ENCODE measurements around the gene LIPC.

Gene LIPC

DNA sequence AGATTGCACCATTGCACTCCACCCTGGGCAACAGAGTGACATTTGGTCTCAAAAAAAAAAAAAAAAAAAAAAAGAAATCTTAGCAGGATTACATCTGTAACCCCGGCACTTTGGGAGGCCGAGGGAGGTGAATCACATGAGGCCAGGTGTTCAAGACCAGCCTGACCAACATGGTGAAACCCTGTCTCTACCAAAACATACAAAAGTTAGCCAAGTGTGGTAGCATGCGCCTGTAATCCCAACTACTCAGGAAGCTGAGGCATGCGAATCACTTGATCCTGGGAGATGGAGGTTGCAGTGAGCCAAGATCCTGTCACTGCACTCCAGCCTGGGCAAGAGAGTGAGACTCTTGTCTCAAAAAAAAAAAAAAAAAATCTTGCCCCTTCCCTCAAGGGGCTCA, 40.4 kb downstream of the LIPC start:
- Histone ChIP-seq H3K4me1 (ENCODE audit: control insufficient read depth, insufficient read depth, low read length) (peaks cover 4% of the 10 kb centered on the region), H3K4me3 (ENCODE audit: low read depth, low read length) (no peak overlapping the region), H3K9ac (ENCODE audit: low read depth, low read length) (no peak overlapping the region), H3K36me3 (ENCODE audit: control insufficient read depth, insufficient read depth, low read length) (no peaks in the 10 kb centered on the region), H3K9me3 (ENCODE audit: control insufficient read depth, insufficient read depth, low read length) (no peaks in the 10 kb centered on the region), H3K27me3 (ENCODE audit: control insufficient read depth, insufficient read depth, low read length) (no peaks in the 10 kb centered on the region)

GRCh38 chr15:58472821-58473581, 41.2 kb downstream of the LIPC start:
- no peaks in the 10 kb centered on the region for H3K36me3 ChIP-seq (ENCODE audit: control insufficient read depth, insufficient read depth, low read length)
- H3K27me3 ChIP-seq (ENCODE audit: control insufficient read depth, insufficient read depth, low read length) = no peaks in the 10 kb centered on the region
- no peak overlapping the region for H3K4me3 ChIP-seq (ENCODE audit: low read depth, low read length)
- H3K9ac ChIP-seq (ENCODE audit: low read depth, low read length) = peak overlapping the region; percentile 50
- H3K4me1 ChIP-seq (ENCODE audit: control insufficient read depth, insufficient read depth, low read length) = peaks cover 4% of the 10 kb centered on the region
- no peaks in the 10 kb centered on the region for H3K9me3 ChIP-seq (ENCODE audit: control insufficient read depth, insufficient read depth, low read length)

DNA sequence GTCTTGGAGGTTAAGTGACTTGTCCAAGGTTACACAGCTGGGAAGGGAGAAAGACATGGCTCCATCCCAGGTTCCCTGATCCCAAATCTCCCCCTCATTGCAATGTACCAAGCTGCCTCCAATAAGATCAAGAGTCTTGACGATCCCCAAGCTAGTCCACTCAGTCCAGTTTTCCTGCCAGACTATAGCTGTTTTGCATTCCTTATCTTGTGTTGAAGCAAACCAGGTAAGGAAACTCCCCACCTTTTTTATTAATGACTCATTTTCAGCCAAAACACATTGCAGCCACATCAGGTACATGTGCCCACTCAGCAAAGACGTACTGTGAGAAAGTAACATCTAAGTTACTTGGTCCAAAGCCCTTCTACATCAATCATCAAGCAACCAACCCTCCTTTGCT, 41.9 kb downstream of the LIPC start:
- no peaks in the 10 kb centered on the region for H3K9me3 ChIP-seq (ENCODE audit: control insufficient read depth, insufficient read depth, low read length)
- peaks cover 4% of the 10 kb centered on the region for H3K4me1 ChIP-seq (ENCODE audit: control insufficient read depth, insufficient read depth, low read length)
- no peak overlapping the region for H3K4me3 ChIP-seq (ENCODE audit: low read depth, low read length)
- H3K9ac ChIP-seq (ENCODE audit: low read depth, low read length) = no peak overlapping the region
- no peaks in the 10 kb centered on the region for H3K36me3 ChIP-seq (ENCODE audit: control insufficient read depth, insufficient read depth, low read length)
- no peaks in the 10 kb centered on the region for H3K27me3 ChIP-seq (ENCODE audit: control insufficient read depth, insufficient read depth, low read length)

DNA sequence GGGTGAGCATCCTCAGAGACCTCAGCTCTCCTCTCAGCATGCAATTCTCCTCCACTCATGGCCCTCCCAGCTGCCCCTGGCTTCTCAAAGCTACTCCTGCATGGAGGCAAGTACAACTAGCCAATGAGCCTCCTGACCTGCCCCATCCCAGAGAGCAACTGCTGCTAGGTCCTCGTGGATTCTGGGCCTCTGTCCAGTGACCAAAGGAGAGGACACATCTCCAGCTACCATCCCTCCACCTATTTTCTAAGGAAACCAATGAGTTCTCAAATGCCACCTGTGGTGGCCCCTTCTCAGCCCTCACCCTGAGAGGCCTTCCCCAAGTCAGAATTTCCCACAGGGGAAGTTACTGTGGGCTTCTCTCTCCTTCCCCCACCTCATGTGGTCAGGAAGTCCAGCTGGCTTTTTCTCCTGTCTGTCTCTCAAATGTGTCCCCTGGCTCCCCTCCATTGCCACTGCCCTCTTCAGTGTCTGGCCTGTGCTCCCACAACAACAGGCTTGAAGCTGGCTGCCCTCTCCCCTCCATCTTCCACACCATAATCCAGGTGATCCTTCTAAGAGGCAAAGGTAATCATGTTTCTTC, 43.0 kb downstream of the LIPC start:
- peaks cover under 1% of the 10 kb centered on the region for H3K4me1 ChIP-seq (ENCODE audit: control insufficient read depth, insufficient read depth, low read length)
- H3K9me3 ChIP-seq (ENCODE audit: control insufficient read depth, insufficient read depth, low read length) = no peaks in the 10 kb centered on the region
- no peaks in the 10 kb centered on the region for H3K27me3 ChIP-seq (ENCODE audit: control insufficient read depth, insufficient read depth, low read length)
- no peak overlapping the region for H3K9ac ChIP-seq (ENCODE audit: low read depth, low read length)
- no peak overlapping the region for H3K4me3 ChIP-seq (ENCODE audit: low read depth, low read length)
- H3K36me3 ChIP-seq (ENCODE audit: control insufficient read depth, insufficient read depth, low read length) = no peaks in the 10 kb centered on the region

DNA sequence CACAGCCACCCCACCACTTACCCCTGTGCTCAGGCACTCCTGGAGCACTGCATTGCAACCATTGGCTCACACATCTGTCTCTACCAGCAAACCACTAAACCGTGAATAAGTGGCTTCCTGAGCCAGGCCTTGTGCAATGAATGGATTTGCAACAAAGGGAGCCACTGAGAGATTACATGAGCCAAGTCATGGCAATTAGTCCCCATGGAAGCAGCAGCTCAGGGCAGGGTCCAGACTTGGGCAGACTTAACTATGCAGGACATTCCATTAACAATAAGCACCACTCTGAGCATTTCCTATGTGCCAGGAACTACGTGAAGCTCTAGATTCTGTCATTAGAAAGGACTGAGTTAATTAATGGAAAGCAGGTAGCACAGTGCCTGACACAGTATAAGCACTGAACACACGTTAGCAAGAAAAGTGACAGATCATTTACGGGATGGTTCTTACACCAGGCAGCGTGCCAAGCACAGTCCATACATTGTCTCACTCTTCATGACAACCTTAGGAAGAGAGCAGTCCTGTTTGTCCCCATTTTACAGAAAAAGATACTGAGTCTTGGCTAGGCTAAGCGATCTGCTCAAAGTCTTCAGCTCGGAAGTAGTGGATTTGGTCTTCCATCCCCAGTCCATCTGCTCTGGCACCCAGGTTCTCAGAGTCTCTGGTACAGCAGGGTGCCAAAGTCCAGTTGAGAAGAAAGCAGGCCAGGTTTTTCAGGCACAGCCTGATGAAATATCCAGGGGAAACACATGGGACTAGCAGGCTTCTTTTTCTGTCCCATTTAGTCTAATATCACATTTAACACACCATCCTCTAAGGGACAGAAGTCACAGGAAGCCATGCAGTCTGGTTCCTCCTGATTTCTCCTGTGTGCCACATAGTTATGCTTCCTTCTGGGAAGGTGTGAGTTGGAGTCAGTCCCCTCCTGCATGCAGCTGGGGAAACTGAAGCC, 44.1 kb downstream of the LIPC start:
- H3K4me3 ChIP-seq (ENCODE audit: low read depth, low read length) = no peak overlapping the region
- H3K9ac ChIP-seq (ENCODE audit: low read depth, low read length) = no peak overlapping the region
- no peaks in the 10 kb centered on the region for H3K36me3 ChIP-seq (ENCODE audit: control insufficient read depth, insufficient read depth, low read length)
- no peaks in the 10 kb centered on the region for H3K27me3 ChIP-seq (ENCODE audit: control insufficient read depth, insufficient read depth, low read length)
- H3K4me1 ChIP-seq (ENCODE audit: control insufficient read depth, insufficient read depth, low read length) = no peaks in the 10 kb centered on the region
- H3K9me3 ChIP-seq (ENCODE audit: control insufficient read depth, insufficient read depth, low read length) = no peaks in the 10 kb centered on the region

GRCh38 chr15:58476525-58477162, 44.9 kb downstream of the LIPC start:
- H3K4me3 ChIP-seq (ENCODE audit: low read depth, low read length) = no peak overlapping the region
- no peaks in the 10 kb centered on the region for H3K27me3 ChIP-seq (ENCODE audit: control insufficient read depth, insufficient read depth, low read length)
- no peak overlapping the region for H3K9ac ChIP-seq (ENCODE audit: low read depth, low read length)
- H3K9me3 ChIP-seq (ENCODE audit: control insufficient read depth, insufficient read depth, low read length) = no peaks in the 10 kb centered on the region
- H3K36me3 ChIP-seq (ENCODE audit: control insufficient read depth, insufficient read depth, low read length) = no peaks in the 10 kb centered on the region
- no peaks in the 10 kb centered on the region for H3K4me1 ChIP-seq (ENCODE audit: control insufficient read depth, insufficient read depth, low read length)

GRCh38 chr15:58477170-58477569, 45.4 kb downstream of the LIPC start:
- H3K9ac ChIP-seq (ENCODE audit: low read depth, low read length) = no peak overlapping the region
- no peaks in the 10 kb centered on the region for H3K4me1 ChIP-seq (ENCODE audit: control insufficient read depth, insufficient read depth, low read length)
- no peak overlapping the region for H3K4me3 ChIP-seq (ENCODE audit: low read depth, low read length)
- H3K36me3 ChIP-seq (ENCODE audit: control insufficient read depth, insufficient read depth, low read length) = no peaks in the 10 kb centered on the region
- no peaks in the 10 kb centered on the region for H3K27me3 ChIP-seq (ENCODE audit: control insufficient read depth, insufficient read depth, low read length)
- no peaks in the 10 kb centered on the region for H3K9me3 ChIP-seq (ENCODE audit: control insufficient read depth, insufficient read depth, low read length)

- Histone ChIP-seq H3K9me3 (ENCODE audit: control insufficient read depth, insufficient read depth, low read length) (no peaks in the 10 kb centered on the region), H3K9ac (ENCODE audit: low read depth, low read length) (no peak overlapping the region), H3K4me1 (ENCODE audit: control insufficient read depth, insufficient read depth, low read length) (no peaks in the 10 kb centered on the region), H3K27me3 (ENCODE audit: control insufficient read depth, insufficient read depth, low read length) (no peaks in the 10 kb centered on the region), H3K36me3 (ENCODE audit: control insufficient read depth, insufficient read depth, low read length) (no peaks in the 10 kb centered on the region), H3K4me3 (ENCODE audit: low read depth, low read length) (no peak overlapping the region)
These were observed 46.2 kb downstream of the LIPC start for GRCh38 chr15:58478035-58478434.

GRCh38 chr15:58478579-58478978, 46.8 kb downstream of the LIPC start:
- Histone ChIP-seq H3K4me1 (ENCODE audit: control insufficient read depth, insufficient read depth, low read length) (no peaks in the 10 kb centered on the region), H3K36me3 (ENCODE audit: control insufficient read depth, insufficient read depth, low read length) (no peaks in the 10 kb centered on the region), H3K27me3 (ENCODE audit: control insufficient read depth, insufficient read depth, low read length) (no peaks in the 10 kb centered on the region), H3K9me3 (ENCODE audit: control insufficient read depth, insufficient read depth, low read length) (no peaks in the 10 kb centered on the region), H3K9ac (ENCODE audit: low read depth, low read length) (no peak overlapping the region), H3K4me3 (ENCODE audit: low read depth, low read length) (no peak overlapping the region)

GRCh38 chr15:58479941-58480340, 48.1 kb downstream of the LIPC start:
- H3K9ac ChIP-seq (ENCODE audit: low read depth, low read length) = no peak overlapping the region
- H3K27me3 ChIP-seq (ENCODE audit: control insufficient read depth, insufficient read depth, low read length) = no peaks in the 10 kb centered on the region
- no peaks in the 10 kb centered on the region for H3K9me3 ChIP-seq (ENCODE audit: control insufficient read depth, insufficient read depth, low read length)
- no peak overlapping the region for H3K4me3 ChIP-seq (ENCODE audit: low read depth, low read length)
- H3K36me3 ChIP-seq (ENCODE audit: control insufficient read depth, insufficient read depth, low read length) = no peaks in the 10 kb centered on the region
- H3K4me1 ChIP-seq (ENCODE audit: control insufficient read depth, insufficient read depth, low read length) = no peaks in the 10 kb centered on the region

- H3K4me1 ChIP-seq (ENCODE audit: control insufficient read depth, insufficient read depth, low read length) = no peaks in the 10 kb centered on the region
- H3K9ac ChIP-seq (ENCODE audit: low read depth, low read length) = no peak overlapping the region
- no peaks in the 10 kb centered on the region for H3K27me3 ChIP-seq (ENCODE audit: control insufficient read depth, insufficient read depth, low read length)
- no peak overlapping the region for H3K4me3 ChIP-seq (ENCODE audit: low read depth, low read length)
- H3K36me3 ChIP-seq (ENCODE audit: control insufficient read depth, insufficient read depth, low read length) = no peaks in the 10 kb centered on the region
- H3K9me3 ChIP-seq (ENCODE audit: control insufficient read depth, insufficient read depth, low read length) = no peaks in the 10 kb centered on the region
These were observed 51.6 kb downstream of the LIPC start for GRCh38 chr15:58483376-58483775.
